NCI-H345 (cell line): Measurements from ENCODE around the gene EIF1AY.
"Not testable (repeated sequence)": the region's sequence is repeated elsewhere in the genome, so short reads cannot be mapped to it uniquely, and the experiment has no call there.

Source experiments
- DNase-seq: peaks from one replicate; lab custom pipeline; 2025; lab: John Stamatoyannopoulos, UW

EIF1AY gene

DNA sequence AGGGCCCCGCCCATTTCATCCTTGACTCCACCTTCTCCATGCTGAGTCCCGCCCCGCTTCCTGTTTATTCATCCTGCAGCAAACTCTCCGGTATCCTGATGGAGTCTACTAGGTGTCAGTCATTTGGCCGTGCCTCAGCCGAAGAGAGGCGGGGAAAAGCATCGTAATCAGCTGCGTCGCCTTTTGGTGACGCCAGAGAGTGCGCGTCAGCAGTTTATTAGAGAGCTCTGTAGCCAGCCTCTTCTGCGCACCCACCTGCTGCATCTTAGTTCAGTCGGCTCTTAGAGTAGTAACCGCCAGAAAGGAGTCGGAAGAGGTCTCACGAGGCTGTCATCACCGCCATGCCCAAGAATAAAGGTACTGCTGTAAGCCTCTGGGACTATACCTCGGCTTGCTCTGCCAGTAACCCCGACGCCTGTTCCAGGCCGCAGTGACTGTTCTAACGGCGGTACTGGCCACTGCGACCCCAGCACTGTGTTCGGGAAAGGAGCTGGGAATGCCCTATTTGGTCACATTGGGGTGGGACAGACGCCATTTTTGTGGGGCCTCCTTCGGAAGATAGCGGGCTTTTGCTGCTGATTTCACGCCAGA is at the start of gene EIF1AY:
TSS of gene EIF1AY (plus strand) at position 246 of the 591 bp plus-strand sequence. CDS start at position 342, 96 bp downstream.
- no peak for DNase-seq

DNA sequence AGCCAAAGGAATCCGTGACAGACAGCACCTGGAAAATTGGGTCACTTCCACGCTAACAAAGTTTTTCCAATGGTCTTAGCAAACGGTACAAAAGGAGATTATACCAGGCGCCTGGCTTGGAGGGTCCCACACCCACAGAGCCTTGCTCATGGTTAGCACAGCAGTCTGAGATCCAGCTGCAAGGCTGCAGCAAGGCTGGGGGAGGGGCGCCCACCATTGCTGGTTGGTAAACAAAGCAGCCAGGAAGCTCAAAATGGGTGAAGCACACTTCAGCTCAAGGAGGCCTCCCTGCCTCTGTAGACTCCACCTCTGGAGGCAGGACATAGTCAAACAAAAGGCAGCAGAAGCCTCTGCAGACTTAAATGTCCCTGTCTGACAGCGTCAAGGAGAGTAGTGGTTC is 47.1 kb upstream of the EIF1AY start:
- no peak for DNase-seq

DNA sequence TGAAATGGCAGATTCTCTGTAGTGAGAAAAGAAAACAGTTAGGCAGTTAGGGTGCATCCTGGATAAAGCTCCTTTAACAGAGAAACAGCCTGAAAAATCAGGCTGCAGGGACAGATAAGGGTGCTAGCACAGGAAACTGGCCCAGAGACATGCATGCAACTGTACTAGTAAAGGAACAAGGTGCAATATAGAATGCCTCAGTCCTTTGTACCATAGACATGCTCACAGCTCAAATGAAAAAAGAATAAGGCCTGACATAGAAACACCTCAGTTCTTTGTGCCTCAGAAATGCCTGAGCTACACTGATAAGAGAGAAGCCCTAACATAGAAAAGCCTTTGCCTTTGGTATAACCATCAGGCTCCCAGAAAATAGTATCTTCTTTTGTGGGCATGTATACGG is 37.4 kb upstream of the EIF1AY start:
- no peak for DNase-seq

DNA sequence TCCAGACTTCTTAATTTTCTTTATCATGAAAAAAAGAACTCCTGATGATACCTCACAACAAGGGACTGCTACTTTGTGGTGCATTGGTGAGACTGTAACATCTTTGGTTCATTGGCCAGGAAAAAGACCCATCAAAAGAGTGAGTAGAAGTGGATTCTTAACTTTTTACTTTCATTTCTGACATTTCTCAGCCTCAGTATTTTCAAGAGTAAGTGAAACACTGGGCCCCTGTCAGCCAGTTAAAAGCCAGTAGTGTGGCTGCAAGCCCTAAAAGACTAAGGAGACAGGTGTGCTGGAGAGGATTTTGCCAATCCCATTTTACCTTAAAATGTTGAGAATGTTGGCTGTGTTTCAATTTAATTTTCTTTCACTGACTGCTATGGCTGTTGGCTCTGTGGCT is 36.6 kb upstream of the EIF1AY start:
- no peak for DNase-seq

- DNase-seq = no peak
These were observed 31.1 kb upstream of the EIF1AY start for GRCh38 chrY:20544451-20544960.

GRCh38 chrY:20546071-20546470 is 29.5 kb upstream of the EIF1AY start:
- DNase-seq = no peak

GRCh38 chrY:20549289-20549688 is 26.3 kb upstream of the EIF1AY start:
- no peak for DNase-seq

DNA sequence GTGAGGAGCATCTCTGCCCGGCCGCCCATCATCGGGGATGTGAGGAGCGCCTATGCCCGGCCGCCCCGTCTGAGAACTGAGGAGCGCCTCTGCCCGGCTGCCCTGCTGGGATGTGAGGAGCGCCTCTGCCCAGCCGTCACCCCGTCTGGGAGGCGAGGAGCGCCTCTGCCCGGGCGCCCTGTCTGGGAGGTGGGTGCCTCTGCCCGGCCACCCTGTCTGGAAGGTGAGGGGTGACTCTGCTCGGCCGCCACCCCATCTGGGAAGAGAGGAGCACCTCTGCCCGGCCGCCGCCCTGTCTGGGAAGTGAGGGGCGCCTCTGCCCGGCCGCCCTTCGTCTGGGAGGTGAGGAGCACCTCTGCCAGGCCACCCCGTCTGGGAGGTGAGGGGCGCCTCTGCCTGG is 23.7 kb upstream of the EIF1AY start:
- DNase-seq = no peak

- DNase-seq = not testable (repeated sequence)
These were observed 22.7 kb upstream of the EIF1AY start for GRCh38 chrY:20552764-20553323.

DNA sequence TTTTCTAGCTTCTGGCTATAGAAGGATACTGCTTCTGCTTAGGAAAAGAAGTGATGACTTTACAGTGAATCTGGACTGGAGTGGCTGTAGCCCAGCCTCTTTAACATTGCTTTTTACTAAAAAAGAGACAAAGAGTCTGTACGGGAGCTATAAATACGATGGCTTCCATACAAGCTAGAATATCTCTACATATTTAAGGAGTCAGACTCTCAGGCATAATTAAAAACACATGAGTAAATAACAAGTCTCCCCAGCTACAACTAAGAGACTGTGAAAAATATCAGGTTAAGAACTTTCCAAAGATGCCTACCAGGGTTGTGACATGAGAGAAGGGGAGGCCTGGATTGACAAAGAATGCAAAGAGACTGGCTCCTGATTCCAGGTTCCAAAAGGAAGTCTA is 19.8 kb upstream of the EIF1AY start:
- no peak for DNase-seq

DNA sequence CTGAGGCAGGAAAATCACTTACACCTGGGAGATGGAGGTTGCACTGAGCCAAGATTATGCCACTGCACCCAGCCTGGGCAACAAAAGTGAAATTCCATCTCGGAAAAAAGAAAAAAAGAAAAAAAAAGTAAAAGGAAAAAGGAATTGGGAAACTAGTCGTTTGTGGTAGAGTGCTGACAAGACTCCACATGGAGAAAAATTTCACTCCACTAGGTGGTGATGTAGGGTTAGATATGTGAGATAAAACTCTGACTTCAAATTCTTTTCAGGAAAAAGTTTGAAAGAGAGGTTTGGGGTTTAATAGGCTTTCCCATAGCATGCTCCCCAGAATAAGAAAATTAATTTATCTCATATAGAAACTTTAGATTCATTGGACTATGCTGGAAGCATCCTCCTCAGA is 16.9 kb upstream of the EIF1AY start:
- DNase-seq = no peak

DNA sequence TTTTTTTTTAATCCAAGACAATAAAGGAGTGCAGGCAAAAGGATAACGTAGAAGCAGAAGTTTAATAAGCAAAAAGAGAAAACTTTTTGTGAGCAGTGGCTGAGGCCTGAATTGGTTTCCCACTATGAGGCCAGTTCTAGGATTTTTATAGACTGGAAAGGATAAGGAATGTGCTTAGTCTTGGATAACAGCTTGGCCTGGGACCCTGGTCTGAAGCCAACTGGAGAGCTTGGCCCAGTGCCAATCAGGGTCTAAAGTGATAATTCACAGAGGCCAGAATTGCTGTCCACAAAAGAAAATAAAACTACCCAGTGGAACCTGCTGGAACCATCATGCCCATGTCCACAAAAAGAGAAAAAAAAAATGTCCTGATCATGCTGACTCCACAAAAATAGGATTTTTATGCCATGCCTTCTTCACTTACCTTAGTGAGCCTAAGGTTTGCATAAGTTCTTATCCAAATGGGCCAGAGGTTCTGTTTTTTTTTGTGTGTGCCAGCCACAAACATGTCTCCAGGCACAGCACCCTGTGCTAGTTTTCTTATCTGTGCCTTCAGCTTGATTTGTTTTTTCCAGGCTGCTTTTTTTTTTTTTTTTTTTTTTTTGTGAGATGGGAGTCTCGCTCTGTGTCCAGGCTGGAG is 15.6 kb upstream of the EIF1AY start:
- DNase-seq = no peak

- DNase-seq = no peak
These were observed 4.3 kb upstream of the EIF1AY start for GRCh38 chrY:20571306-20571705.

DNA sequence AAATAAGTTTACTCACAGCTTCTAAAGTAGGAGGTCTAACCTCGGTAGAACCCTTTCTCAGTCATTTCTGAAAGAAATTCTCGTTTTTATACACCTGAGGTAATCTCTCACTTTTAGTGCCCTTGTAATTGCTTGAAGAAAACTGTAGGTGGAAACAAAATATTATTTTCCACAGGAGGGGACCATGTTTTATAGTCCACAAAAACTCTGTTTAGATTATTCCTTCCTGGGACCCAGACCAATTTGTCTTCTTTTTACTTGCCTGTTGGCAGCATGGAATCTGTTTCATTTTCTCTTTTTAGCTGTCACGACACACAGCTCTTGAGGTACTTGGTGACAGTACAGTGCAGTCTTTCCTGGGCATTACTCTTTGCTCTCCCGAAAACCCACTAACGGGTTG is 930 bp downstream of the EIF1AY start:
- DNase-seq = no peak

DNA sequence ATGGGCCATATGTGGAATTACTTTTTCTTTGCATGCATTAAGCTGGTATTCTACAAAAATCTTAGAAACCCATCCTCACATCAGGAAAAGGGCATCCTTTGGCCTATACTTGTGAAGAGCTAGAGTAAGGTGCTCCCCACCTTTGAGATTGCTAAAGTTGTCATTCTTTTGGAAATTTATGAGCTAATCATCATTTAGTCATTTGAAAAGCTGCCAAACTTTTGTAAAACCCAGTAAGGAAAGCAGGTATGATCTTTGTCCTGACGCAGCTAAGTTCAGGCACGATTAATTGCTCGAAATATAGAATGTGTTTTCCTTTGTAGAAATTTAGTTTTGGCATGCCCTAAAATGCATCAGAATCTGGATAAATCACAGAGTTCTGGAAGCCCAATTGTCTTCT is 2.6 kb downstream of the EIF1AY start:
- no peak for DNase-seq

DNA sequence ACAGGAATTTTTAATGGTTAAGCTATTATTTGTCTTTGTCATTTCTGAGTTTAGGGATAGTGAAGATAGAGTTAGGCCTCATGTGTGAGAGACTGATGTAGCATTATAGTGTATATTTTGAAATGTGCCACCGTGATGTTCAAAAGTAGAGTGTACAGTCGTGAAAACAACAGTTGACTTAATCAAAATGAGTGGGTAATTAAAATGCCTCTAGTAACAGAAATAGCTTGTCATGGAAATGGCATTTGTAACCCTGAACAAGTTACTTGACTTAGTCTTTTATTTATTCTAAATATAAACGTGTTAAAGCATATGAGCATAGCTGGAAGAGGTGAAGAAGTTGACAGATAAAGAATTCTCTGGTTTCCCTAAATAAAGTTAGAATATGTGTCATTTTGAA is 6.1 kb downstream of the EIF1AY start:
- DNase-seq = no peak

DNA sequence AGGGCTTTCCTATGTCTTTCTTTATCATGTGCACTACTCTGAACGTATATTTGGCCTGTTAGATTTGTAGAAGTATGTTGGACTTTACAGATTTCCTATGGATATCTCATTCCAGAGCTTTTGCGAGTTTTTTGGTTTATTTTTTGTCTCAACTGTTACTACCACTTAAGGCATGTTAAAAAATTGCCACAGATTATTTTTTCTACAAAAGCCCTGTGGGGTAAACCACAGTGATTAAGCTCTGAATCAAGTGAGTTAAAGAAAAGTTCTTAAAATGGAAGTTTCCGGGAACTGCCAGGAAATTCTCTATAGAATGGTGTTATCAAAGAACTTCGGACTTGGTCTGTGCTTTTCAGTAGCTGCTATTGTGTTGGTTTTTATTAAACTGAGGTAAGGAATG is 10.6 kb downstream of the EIF1AY start:
- no peak for DNase-seq
